Measurements from ENCODE around the gene CTBP1.

- no peak for TF ChIP-seq CTCF (conservative IDR thresholded peaks at IDR 0.05)
- TF ChIP-seq EZH2 (IDR thresholded peaks at IDR 0.05; ENCODE audit: low read depth), result no peak
Measured at GRCh38 chr4:1220566-1220965, 28.4 kb downstream of the CTBP1 start.
